Endodermal cell (in vitro differentiated cells): Measurements from ENCODE around the gene CPED1. TPM values are rescaled to one million over a fixed set of nuclear protein-coding genes. Genes with fewer than 3 reads are reported as not detected.

ENCODE experiments used
- DNase-seq: peaks from one replicate; pipeline ENCODE4 v3.0.0-alpha.2; 2017
- H3K27ac ChIP-seq: 2 replicates; pipeline ENCODE4 v1.5.1; 2013; ENCODE audit warnings: mild to moderate bottlenecking, low read depth, low read length, moderate library complexity
- H3K27me3 ChIP-seq: 2 replicates; pipeline ENCODE4 v1.6.1; 2013; ENCODE audit warnings: mild to moderate bottlenecking, low read length, moderate library complexity; ENCODE audit not compliant: insufficient read depth, control insufficient read depth, poor library complexity, severe bottlenecking
- H3K36me3 ChIP-seq: 2 replicates; pipeline ENCODE4 v1.7.0; 2013; ENCODE audit warnings: mild to moderate bottlenecking, low read length, moderate library complexity; ENCODE audit not compliant: control insufficient read depth, insufficient read depth
- H3K4me1 ChIP-seq: one replicate; pipeline ENCODE4 v1.7.0; 2013; ENCODE audit warnings: low read length; ENCODE audit not compliant: control insufficient read depth, insufficient read depth
- H3K4me3 ChIP-seq: 2 replicates; pipeline ENCODE4 v1.5.1; 2013; ENCODE audit warnings: mild to moderate bottlenecking, low read length, moderate library complexity
- H3K9ac ChIP-seq: 2 replicates; pipeline ENCODE4 v1.6.1; 2013; ENCODE audit warnings: mild to moderate bottlenecking, low read length, moderate library complexity; ENCODE audit not compliant: poor library complexity, severe bottlenecking; ENCODE audit errors: extremely low read depth
- H3K9me3 ChIP-seq: 2 replicates; pipeline ENCODE4 v1.6.1; 2013; ENCODE audit warnings: mild to moderate bottlenecking, low read length, moderate library complexity; ENCODE audit not compliant: control insufficient read depth
- H3K27ac Mint-ChIP-seq: 2 replicates; pipeline ENCODE4 v1.8.0; 2020; ENCODE audit warnings: mixed read lengths
- H3K27me3 Mint-ChIP-seq: 2 replicates; pipeline ENCODE4 v1.8.0; 2021; ENCODE audit warnings: mild to moderate bottlenecking, mixed read lengths; ENCODE audit not compliant: insufficient read depth
- H3K36me3 Mint-ChIP-seq: 2 replicates; pipeline ENCODE4 v1.8.0; 2020; ENCODE audit warnings: low read depth, mixed read lengths
- H3K4me1 Mint-ChIP-seq: 2 replicates; pipeline ENCODE4 v1.8.0; 2020; ENCODE audit warnings: mixed read lengths
- H3K4me3 Mint-ChIP-seq: 2 replicates; pipeline ENCODE4 v1.8.0; 2020; ENCODE audit warnings: mild to moderate bottlenecking, moderate library complexity, mixed read lengths
- H3K9me3 Mint-ChIP-seq: 2 replicates; pipeline ENCODE4 v1.8.0; 2020; ENCODE audit warnings: mild to moderate bottlenecking, mixed read lengths
- CTCF ChIP-seq: fragments of 200-600 bp; sonication (generic); conservative IDR thresholded peaks from 2 replicates; pipeline ENCODE4 v1.5.0; 2021; ENCODE audit warnings: antibody characterized with exemption, mild to moderate bottlenecking
- WGBS, 2 experiments: methylation state at CpG; one replicate each; pipeline versions ENCODE4 v1.1.5 to v1.1.7; 2013; ENCODE audit warnings: missing lambda C conversion rate in 2 of 2, mixed read lengths in 1 of 2; ENCODE audit not compliant: insufficient coverage in 1 of 2, insufficient read length in 1 of 2; 5-methylcytosine and 5-hydroxymethylcytosine counted together
- total RNA-seq, 2 donors: library from RNA; stranded (reverse); fragmentation: NEBNext Ultra II Directional in 1 of 2; extraction: Animal tissue kit (Norgen Biotek cat#: 25700) in 1 of 2; gene quantifications; 2 replicates in 1 of 2; 3 replicates in 1 of 2; pipeline ENCODE4 v1.2.1, GENCODE V29; 2021

Gene CPED1
- total RNA-seq, 2 donors from 2014 or later: 1.1 TPM; not detected in 1

- no peaks in the 10 kb centered on the region for H3K27me3 Mint-ChIP-seq
- H3K36me3 Mint-ChIP-seq: no peaks in the 10 kb centered on the region
- Histone ChIP-seq H3K9ac (no peak overlapping the region), H3K4me3 (no peak overlapping the region), H3K4me1 (no peaks in the 10 kb centered on the region), H3K27me3 (no peaks in the 10 kb centered on the region), H3K27ac (no peak overlapping the region), H3K36me3 (no peaks in the 10 kb centered on the region), H3K9me3 (no peaks in the 10 kb centered on the region)
- 86 to 100% methylated on average over 1 of the region's 1 CpG for WGBS, 2 experiments
- no peak for DNase-seq
- no peak overlapping the region for H3K27ac Mint-ChIP-seq
- H3K9me3 Mint-ChIP-seq: no peaks in the 10 kb centered on the region
- no peak for TF ChIP-seq CTCF
- no peak overlapping the region for H3K4me3 Mint-ChIP-seq
- no peaks in the 10 kb centered on the region for H3K4me1 Mint-ChIP-seq
Observed at GRCh38 chr7:121140790-121141189, 152.3 kb downstream of the CPED1 start.

- H3K4me1 Mint-ChIP-seq: no peaks in the 10 kb centered on the region
- no peaks in the 10 kb centered on the region for H3K27me3 Mint-ChIP-seq
- H3K4me1 ChIP-seq: no peaks in the 10 kb centered on the region
- H3K27ac ChIP-seq: no peak overlapping the region
- no peak for DNase-seq
- H3K36me3 Mint-ChIP-seq: no peaks in the 10 kb centered on the region
- no peak overlapping the region for H3K4me3 Mint-ChIP-seq
- 83 to 85% methylated on average over 1 to 2 of the region's 2 CpGs for WGBS, 2 experiments
- H3K36me3 ChIP-seq: no peaks in the 10 kb centered on the region
- no peak overlapping the region for H3K9ac ChIP-seq
- no peaks in the 10 kb centered on the region for H3K9me3 Mint-ChIP-seq
- H3K4me3 ChIP-seq: no peak overlapping the region
- no peak overlapping the region for H3K27ac Mint-ChIP-seq
- TF ChIP-seq CTCF: no peak
- H3K9me3 ChIP-seq: no peaks in the 10 kb centered on the region
- H3K27me3 ChIP-seq: no peaks in the 10 kb centered on the region
Observed at GRCh38 chr7:121151774-121152221, 163.3 kb downstream of the CPED1 start.

- Mint-ChIP-seq H3K4me3 (no peak overlapping the region), H3K36me3 (no peaks in the 10 kb centered on the region), H3K27me3 (no peaks in the 10 kb centered on the region), H3K4me1 (no peaks in the 10 kb centered on the region), H3K9me3 (no peaks in the 10 kb centered on the region), H3K27ac (no peak overlapping the region)
- no peaks in the 10 kb centered on the region for H3K9me3 ChIP-seq
- no peak overlapping the region for H3K9ac ChIP-seq
- no CpG with 5 or more reads among the region's 1 CpG for WGBS, 2 experiments
- no peaks in the 10 kb centered on the region for H3K4me1 ChIP-seq
- no peak for DNase-seq
- no peak overlapping the region for H3K4me3 ChIP-seq
- H3K36me3 ChIP-seq: no peaks in the 10 kb centered on the region
- no peaks in the 10 kb centered on the region for H3K27me3 ChIP-seq
- no peak overlapping the region for H3K27ac ChIP-seq
- TF ChIP-seq CTCF: no peak
Observed at GRCh38 chr7:121153411-121153810, 164.9 kb downstream of the CPED1 start.
